ENCODE measurements around the gene AGAP1. TPM values are rescaled to one million over a fixed set of nuclear protein-coding genes. Genes with fewer than 3 reads are reported as not detected.

Gene AGAP1
- total RNA-seq, 1 donor from 2014 or later: 46.3 TPM

DNA sequence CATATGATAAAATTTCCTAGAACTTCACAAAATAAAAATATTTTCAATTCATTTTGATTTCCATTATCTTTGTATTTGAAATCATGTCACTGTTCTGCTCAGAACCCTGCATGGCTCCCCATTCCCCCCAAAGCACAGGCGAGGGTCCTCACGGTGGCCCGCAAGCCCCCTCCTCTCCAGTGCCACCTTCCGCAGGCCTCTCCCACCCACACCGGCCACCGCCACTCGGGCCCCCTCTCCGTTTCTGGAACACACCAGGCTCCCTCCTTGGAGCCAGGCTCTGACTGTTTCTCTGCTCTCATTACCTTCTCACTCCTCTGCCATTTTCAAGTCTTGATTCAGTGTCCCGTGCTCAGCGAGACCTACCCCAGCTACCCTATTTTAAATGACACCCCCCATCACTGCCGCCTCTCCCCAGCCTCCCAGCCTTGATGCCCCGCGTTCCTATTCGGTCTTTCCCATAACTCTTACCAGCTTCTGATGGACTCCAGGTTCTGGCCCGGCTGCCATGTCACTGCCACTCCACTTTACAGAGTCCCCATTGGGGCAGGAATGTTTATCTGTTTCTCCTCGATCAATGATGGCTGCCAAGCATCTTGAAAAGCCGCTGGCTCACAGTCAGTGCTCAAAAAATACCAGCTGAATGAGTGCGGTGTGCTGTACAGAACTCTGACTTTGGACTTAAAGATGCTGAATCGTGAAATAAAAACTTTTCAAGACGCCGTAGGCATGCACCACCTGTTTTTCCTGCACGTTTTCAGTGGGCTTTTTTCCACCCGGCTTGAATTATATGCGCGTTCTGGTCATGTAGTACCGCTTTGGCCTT, 473.3 kb downstream of the AGAP1 start:
- H3K36me3 Mint-ChIP-seq: peaks cover 28% of the 10 kb centered on the region
- DNase-seq (ENCODE audit: extremely low spot score, unreplicated experiment): no peak
- no peak overlapping the region for H3K4me3 Mint-ChIP-seq
- H3K27me3 Mint-ChIP-seq: no peaks in the 10 kb centered on the region
- TF ChIP-seq, protein P1, sequence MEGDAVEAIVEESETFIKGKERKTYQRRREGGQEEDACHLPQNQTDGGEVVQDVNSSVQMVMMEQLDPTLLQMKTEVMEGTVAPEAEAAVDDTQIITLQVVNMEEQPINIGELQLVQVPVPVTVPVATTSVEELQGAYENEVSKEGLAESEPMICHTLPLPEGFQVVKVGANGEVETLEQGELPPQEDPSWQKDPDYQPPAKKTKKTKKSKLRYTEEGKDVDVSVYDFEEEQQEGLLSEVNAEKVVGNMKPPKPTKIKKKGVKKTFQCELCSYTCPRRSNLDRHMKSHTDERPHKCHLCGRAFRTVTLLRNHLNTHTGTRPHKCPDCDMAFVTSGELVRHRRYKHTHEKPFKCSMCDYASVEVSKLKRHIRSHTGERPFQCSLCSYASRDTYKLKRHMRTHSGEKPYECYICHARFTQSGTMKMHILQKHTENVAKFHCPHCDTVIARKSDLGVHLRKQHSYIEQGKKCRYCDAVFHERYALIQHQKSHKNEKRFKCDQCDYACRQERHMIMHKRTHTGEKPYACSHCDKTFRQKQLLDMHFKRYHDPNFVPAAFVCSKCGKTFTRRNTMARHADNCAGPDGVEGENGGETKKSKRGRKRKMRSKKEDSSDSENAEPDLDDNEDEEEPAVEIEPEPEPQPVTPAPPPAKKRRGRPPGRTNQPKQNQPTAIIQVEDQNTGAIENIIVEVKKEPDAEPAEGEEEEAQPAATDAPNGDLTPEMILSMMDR (conservative IDR thresholded peaks at IDR 0.05): no peak
- H3K27ac Mint-ChIP-seq: no peak overlapping the region
- no peaks in the 10 kb centered on the region for H3K9me3 Mint-ChIP-seq
- H3K4me1 Mint-ChIP-seq (ENCODE audit: unreplicated experiment): no peaks in the 10 kb centered on the region

DNA sequence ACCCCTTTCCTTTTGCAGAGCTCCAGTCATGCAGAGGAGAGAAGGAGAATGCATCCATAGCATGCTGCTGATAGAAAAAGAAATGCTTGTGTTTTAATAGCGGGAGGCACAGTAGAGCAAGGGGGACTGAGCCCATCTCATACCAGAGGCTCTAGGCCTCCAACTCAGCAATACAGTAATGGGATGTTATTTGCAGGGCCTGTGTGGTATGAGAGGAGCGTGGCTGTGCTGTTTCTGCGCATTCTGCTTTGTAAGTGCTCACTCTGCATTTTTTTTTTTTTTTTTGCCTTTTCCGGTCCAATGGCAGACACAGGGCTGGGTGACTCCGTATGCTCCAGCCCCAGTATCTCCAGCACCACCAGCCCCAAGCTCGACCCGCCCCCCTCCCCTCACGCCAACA, 474.3 kb downstream of the AGAP1 start:
- Mint-ChIP-seq H3K36me3 (peaks cover 34% of the 10 kb centered on the region), H3K4me3 (no peak overlapping the region), H3K27me3 (no peaks in the 10 kb centered on the region), H3K9me3 (no peaks in the 10 kb centered on the region), H3K27ac (no peak overlapping the region), H3K4me1 (ENCODE audit: unreplicated experiment) (no peaks in the 10 kb centered on the region)
- DNase-seq (ENCODE audit: extremely low spot score, unreplicated experiment): no peak
- TF ChIP-seq, protein P1 (conservative IDR thresholded peaks at IDR 0.05): no peak

DNA sequence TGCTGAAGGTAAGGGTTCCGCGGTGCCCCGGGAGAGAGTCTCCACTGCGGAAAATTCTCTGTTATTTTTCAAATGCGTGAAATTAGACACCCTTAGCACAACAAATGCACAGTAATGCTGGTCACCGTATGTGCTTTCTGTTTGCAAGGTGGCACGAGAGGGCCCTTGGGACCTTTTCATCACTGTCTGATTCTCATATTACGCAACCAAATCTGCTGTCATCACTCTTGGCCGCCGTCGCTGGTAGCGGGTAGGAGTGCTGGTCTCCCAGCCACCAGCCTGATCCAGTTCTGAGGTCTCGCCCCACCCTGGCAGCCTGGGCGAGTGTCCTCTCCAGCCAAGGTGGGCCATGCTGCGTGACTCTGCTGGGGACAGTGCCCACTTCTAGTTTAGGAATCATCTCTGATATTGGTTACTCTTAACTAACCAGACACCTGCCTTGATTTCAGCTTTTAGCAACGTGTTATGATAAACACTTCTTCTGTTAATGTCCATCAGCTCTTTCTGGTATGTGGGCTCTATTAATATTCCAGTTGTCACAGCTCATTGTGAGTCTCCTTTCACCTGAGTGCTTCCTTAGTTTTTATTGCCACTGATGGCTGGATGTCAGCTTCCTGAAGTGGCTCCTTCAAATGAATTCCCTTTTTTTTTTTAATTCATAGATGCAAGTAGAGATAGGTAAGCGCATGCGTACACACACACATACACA, 474.9 kb downstream of the AGAP1 start:
- peaks cover 33% of the 10 kb centered on the region for H3K36me3 Mint-ChIP-seq

DNA sequence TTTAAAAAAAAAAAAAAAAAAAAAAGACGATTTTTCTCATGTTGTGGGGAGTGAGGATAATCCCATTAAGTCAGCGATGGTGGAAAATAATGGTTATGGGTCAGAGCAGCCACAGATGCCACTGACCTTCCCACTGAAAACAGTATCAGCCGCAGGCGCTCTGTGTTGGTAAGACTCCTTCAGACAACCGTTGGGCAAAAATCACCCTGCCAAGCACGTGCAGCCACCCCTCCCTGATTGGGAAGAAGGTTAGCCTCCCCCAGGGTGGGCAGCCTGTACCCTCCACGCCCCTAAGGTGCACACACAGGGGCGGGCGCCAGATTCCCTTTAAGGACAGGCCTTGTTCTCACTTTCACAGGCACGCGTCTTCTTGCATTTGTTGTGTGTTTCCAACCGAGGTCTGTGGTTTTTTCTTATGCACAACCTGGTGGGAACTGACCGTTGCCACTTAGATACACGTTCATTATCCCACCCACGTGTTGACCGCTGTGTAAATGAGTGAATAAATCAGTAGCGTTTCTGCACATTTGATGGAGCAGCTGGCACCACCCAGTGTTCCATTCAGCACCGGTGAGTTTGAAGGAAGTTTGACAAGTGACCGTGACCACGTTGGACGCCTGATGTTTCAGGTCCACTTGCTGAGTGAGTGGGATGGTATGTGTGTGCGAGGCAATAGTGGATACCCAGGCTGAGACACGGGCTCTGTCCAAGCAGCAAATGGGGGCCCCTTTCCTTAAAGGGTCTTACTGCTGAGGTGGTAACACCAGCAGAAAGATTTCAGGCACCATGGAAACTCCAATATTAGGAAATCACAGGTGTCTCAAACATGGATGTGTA, 476.6 kb downstream of the AGAP1 start:
- Mint-ChIP-seq H3K4me3 (no peak overlapping the region), H3K27ac (no peak overlapping the region), H3K36me3 (peaks cover 28% of the 10 kb centered on the region), H3K27me3 (no peaks in the 10 kb centered on the region), H3K9me3 (no peaks in the 10 kb centered on the region), H3K4me1 (ENCODE audit: unreplicated experiment) (no peaks in the 10 kb centered on the region)
- TF ChIP-seq, protein P1 (conservative IDR thresholded peaks at IDR 0.05): no peak
- DNase-seq (ENCODE audit: extremely low spot score, unreplicated experiment): no peak

More for the DNA sequence above, 474.9 kb downstream of the AGAP1 start:
- no peaks in the 10 kb centered on the region for H3K9me3 Mint-ChIP-seq
- TF ChIP-seq, protein P1 (conservative IDR thresholded peaks at IDR 0.05): no peak
- no peak overlapping the region for H3K27ac Mint-ChIP-seq
- H3K27me3 Mint-ChIP-seq: no peaks in the 10 kb centered on the region
- DNase-seq (ENCODE audit: extremely low spot score, unreplicated experiment): no peak
- no peak overlapping the region for H3K4me3 Mint-ChIP-seq
- H3K4me1 Mint-ChIP-seq (ENCODE audit: unreplicated experiment): no peaks in the 10 kb centered on the region

DNA sequence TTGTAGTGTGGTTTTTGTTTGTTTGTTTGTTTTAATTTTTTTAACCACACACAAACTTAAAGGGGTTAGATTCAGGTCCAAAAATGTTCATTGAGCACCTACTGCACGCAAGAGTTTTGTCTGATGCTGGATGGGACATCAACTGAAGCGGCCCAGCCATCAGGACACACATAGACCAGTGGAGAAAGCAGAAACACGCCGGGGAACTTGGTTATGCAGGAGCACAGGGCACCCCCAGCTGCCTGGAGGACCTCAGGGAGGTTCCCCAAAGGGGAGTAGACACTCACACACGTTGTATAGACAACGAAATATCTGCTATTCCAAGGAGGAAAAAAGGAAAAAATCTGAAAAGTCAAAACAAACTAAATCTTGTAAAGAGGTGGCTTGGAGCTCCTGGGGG, 482.7 kb downstream of the AGAP1 start:
- H3K4me1 Mint-ChIP-seq (ENCODE audit: unreplicated experiment): peaks cover 16% of the 10 kb centered on the region

More for the DNA sequence above, 482.7 kb downstream of the AGAP1 start:
- TF ChIP-seq, protein P1 (conservative IDR thresholded peaks at IDR 0.05): no peak
- Mint-ChIP-seq H3K36me3 (peaks cover 34% of the 10 kb centered on the region), H3K27me3 (no peaks in the 10 kb centered on the region), H3K4me3 (no peak overlapping the region), H3K9me3 (no peaks in the 10 kb centered on the region), H3K27ac (no peak overlapping the region)
- no peak for DNase-seq (ENCODE audit: extremely low spot score, unreplicated experiment)

All from type B pancreatic cell (in vitro differentiated cells).